Cardiac ventricle fibroblast (primary cell): ENCODE data around the gene SKOR2. TPM values are rescaled to one million over a fixed set of nuclear protein-coding genes. Genes with fewer than 3 reads are reported as not detected.

Experiments
- total RNA-seq: library from RNA; depleted of rRNA; stranded (reverse); fragments of >200 nt; gene quantifications from 2 replicates; pipeline ENCODE4 v1.2.3, GENCODE V29; 2015

The SKOR2 gene, protein sequence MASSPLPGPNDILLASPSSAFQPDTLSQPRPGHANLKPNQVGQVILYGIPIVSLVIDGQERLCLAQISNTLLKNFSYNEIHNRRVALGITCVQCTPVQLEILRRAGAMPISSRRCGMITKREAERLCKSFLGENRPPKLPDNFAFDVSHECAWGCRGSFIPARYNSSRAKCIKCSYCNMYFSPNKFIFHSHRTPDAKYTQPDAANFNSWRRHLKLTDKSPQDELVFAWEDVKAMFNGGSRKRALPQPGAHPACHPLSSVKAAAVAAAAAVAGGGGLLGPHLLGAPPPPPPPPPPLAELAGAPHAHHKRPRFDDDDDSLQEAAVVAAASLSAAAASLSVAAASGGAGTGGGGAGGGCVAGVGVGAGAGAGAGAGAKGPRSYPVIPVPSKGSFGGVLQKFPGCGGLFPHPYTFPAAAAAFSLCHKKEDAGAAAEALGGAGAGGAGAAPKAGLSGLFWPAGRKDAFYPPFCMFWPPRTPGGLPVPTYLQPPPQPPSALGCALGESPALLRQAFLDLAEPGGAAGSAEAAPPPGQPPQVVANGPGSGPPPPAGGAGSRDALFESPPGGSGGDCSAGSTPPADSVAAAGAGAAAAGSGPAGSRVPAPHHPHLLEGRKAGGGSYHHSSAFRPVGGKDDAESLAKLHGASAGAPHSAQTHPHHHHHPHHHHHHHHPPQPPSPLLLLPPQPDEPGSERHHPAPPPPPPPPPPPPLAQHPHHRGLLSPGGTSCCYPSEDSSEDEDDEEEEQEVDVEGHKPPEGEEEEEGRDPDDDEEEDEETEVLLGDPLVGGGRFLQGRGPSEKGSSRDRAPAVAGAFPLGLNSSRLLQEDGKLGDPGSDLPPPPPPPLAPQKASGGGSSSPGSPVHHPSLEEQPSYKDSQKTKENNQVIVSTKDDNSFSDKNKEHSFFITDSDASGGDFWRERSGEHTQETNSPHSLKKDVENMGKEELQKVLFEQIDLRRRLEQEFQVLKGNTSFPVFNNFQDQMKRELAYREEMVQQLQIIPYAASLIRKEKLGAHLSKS
- total RNA-seq, result not detected in 2 replicates

GRCh38 chr18:47251289-47252120 lies at the start of gene SKOR2:
Gene SKOR2 (minus strand): TSS chr18:47251660. CDS start chr18:47249183, 2,477 bp downstream.

GRCh38 chr18:47175898-47176575 lies 75.4 kb downstream of the SKOR2 start, which contains the start of gene IER3IP1:
Gene IER3IP1 (minus strand): TSS chr18:47176364. CDS start chr18:47176277, 87 bp downstream.

Other genes starting within 250 kb of the SKOR2 start
- gene ELOA2, start 216.0 kb downstream of the SKOR2 start, total RNA-seq, result not detected in 2 replicates
- 10.4 and 19.1 TPM in 2 replicates for gene HDHD2, start 101.2 kb downstream of the SKOR2 start, total RNA-seq
- gene IER3IP1, start 75.3 kb downstream of the SKOR2 start, total RNA-seq, result 8.3 and 12.3 TPM in 2 replicates